HG03135 (cell line): Measurements from ENCODE around the gene PLD6.
"Not testable (repeated sequence)": the region's sequence is repeated elsewhere in the genome, so short reads cannot be mapped to it uniquely, and the experiment has no call there.

Source experiments
- ATAC-seq: cut with Tn5 transposase; IDR thresholded peaks from one replicate; pipeline ENCODE4 v1.9.1; 2021; ENCODE audit warnings: mild to moderate bottlenecking, moderate library complexity; ENCODE audit not compliant: unreplicated experiment

PLD6 gene

DNA sequence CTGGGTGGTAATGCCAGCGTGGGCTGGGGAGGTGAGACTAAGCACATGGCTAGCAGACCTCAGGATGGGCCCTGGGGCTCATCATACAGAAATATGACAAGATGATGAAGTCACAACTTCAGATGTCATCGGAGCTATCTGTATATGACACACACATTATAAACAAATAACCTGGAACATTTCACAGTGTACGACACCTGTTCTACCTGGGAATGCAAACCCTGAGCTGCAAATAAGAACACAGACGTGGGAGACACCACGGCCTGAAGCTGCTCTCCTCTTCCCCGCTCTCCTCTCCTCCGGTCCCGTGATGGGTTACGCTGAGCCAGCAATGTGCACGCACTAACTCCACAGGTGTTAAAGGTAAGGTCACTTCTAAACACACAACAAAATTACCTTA lies 4.9 kb downstream of the PLD6 start:
- ATAC-seq, result no peak

DNA sequence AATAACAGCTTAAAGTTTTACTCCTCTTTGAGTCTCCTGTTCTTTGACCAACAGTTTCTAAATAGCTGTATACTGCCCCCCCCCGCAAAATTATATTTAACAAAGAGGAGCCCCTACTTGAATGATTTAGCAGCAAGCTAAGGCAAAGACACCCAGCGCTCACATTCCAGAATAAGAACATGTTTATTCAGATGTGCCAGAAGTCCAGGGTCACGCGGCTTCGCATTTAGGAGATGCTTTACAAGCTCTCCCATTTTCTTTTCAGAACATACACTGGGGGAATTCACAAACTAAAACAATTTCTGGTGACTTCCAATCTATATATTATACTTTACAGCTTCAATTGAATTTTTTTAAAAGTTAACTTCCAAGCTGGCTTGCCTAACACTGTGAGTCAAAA lies 5.3 kb downstream of the PLD6 start:
- no peak for ATAC-seq

DNA sequence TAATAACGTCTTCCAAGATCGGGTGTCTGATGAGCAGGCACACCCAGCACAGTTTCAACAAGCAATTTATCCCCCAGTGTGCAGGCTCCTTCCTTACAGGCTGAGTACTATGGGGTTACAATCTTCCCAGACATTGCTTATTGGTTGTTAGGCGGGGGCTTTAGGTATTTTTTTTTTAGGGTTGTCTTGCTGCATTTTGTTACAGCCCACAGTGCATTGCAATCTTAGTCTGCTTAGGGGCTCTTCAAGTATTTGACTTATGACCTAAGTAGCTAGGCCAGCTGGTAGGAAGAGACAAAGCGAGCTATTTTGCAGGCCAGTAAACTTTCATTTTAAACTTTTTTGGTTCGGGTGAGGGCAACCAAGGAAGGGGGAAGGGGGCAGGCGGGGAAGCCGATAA lies 5.8 kb downstream of the PLD6 start:
- no peak for ATAC-seq

DNA sequence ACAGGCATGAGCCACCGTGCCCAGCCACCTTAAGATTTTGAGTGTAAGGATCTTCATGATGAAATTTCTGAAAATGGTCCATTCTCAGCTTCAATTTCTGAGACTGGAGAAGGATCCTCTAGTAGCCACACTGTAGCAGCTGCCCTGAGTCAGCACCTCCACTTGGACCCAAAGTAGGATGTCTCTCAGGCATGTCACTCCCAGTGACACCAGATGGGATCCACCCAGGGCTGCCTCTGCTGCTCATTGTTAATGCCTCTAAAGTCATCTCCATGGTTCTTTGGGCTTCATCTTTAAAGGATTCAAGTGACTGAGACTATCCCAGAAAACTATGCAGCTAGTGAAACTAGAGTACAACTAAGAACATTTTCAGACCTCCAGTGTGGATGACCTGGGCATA lies 7.9 kb downstream of the PLD6 start:
- ATAC-seq, result no peak

DNA sequence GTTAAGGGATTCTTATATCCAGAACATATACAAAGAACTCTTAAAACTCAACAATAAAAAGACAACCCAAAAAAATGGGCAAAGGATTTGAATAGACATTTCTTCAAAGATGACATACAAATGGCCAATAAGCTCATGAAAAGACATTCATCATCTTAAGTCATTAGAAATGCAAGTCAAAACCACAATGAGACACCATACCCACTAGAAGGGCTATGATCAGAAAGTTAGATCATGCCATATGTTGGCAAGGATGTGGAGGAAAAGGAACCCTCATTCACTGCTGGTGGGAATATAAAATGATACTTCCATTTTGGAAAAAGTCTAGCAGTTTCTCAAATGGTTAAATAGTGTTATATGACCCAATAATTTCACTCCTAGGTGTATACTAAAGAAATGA lies 9.4 kb downstream of the PLD6 start:
- ATAC-seq, result no peak

DNA sequence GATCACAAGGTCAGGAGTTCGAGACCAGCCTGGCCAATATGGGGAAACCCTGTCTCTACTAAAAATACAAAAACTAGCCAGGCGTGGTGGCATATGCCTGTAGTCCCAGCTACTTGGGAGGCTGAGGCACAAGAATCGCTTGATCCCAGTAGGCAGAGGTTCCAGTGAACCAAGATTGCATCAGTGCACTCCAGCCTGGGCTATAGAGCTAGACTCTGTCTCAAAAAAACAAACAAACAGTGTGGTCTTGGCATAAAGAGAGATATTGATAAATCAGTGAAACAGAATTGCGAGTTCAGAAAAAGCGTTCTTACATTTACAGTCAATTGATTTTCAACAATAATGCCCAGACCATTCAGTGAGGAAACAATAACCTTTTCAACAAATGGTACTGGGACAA lies 10.7 kb downstream of the PLD6 start:
- ATAC-seq, result not testable (repeated sequence)

DNA sequence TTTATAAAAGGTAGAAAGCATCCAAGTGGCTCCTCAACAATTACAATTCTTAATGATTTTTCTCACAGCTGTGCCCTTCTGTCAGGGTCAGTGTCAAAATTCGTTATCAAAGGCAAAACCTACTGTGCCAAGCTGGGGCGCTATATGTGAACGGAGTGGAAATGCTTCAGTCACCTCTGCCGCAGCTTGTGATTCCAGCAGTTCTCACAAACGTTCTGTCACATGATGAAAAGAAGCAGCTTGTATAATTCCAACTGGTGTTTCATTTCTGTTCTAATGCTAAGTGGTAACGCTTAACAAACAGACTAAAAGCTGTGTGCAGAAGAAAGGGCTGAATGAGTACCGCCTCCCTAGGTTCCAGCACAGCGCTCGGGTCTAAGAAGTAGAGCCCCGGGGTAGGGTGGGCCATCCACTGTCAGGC lies 14.2 kb downstream of the PLD6 start:
- no peak for ATAC-seq

DNA sequence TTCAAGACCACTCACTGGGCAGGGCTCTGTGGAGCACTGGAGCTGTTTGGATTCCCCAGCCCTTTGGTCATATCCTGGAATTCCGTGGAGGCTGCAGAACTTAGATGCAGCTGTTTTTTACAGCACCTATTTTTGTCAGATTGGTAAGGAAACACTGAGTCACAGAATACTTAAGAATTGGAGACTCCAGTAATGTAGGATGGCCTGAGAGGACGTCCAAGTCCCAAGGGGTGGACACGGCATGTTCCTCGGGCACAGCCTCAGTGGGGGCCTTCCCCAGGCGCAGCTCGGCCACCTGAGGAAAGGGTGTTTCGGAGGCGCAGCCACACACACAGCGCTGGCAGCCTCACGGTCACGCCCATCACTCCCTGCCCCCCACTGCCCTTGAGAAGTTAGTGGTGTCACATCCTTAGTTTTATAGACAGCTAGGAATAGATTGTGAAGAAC lies 14.8 kb downstream of the PLD6 start:
- ATAC-seq, result no peak

DNA sequence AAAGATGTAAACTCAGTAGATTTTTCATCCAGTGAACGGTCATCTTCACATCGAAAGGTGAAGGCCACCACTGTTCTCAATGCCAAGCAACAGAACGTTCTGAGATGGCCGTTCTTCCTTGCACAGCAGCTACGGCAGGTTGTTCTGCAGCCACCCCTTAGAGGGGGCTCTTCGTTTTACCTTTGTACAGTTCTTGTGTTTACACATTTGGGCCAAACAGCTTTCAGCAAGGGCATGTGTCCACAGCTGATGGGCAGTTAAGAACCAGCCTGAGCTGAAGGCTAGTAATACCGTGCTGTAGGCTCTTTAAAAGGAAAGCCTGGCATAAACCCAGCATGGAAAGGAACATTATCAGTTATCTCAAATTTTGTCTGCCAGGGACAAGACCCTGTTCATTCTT lies 15.9 kb downstream of the PLD6 start:
- ATAC-seq, result no peak

DNA sequence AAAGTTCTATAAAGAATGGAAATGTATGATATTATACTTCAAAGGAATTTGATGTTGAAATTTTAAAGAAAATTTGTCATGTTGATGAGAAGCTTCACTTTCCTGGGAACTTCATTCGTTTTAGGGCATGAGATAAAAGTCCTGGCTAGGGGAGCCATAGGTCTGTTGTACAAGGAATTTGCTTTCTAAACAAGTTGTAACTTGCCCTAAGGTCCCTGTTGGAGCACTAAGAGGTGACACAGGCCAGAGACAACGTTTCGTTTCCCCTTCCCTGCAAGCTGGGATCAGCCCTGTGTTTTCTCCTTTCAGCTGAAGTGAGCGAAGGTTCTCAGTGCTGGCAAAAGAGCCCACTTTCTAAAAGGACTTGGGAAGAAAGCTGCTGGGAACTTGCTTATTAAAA lies 16.6 kb downstream of the PLD6 start:
- no peak for ATAC-seq

DNA sequence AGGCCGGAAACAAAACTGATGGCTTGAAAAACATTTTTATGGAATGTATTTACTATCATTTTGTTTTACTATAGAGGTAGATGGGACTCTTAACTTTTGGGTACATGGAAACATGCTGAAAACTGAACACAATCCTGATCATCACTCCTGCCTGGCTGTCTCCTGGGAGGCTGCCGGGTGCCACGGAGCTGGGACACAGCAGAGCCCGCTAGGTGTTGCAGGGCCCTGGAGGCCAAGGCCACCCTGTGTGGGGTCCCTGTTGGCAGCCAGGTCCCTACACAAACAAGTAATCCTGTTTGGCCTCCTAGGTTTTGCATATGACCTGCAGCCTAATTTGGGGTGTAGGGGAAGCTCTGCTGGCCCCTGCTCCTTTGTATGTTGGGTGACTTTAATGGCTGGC lies 17.5 kb downstream of the PLD6 start:
- ATAC-seq, result no peak

DNA sequence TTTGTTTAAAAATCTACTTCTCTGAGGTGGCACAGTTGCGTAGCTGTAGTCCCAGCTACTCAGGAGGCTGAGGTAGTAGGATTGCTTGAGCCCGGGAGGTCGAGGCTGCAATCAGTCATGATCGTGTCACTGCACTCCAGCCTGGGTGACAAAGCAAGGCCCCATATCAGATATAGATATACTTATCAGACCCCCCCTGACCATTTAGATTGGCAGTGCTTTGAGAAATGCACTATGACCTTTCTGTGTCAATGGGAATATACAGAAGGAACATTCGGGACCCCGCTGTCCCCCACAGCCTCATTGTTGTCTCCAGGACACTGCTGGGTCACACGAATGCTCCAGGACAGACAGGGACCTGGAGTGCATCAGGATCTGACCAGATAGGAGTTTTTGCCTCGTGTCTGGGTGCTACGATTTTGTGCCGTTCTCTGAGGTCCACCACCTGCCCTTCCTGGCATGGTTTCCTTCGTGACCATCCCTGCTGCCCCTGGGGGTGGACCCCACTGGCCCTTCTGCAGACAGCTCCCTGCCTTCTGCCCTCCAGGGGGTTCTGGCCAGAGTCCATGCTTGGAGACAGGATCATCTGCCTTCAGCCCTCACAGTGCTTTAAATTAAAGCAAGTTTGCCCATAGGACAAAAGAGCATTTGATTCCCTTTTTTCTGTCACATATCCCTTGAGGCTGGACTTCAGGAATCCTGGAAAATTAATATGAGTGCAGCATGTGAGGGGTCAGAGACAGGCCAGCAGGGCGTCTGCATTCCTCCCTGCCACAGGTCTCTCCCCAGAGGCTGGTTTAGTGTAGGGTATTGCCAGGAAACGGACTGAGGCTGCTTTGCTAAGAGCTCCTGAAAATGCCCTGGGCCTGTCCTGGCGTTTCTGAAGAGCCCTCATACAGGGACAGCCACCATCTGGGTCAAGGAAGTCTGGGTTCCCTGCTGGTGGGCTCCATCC lies 19.3 kb downstream of the PLD6 start:
- no peak for ATAC-seq

DNA sequence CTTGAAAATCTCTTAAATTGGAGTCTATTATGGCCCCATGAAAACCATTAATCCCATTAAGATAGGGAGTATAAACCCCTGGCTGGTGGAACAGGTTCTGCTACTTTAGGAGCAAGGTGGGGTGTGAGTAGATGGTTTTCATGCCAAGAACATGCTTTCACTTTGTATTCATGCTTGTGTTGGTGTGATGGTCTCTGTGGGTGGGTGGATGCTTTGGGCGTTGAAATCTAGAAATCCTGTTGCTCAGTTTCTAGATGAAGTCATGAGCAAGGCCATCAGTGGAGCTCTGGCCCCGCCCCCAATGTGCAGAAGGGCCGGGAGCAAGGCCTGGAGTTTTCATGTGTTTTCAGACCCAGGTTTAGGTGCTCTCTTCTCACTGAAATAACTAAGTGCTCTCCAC lies 20.1 kb downstream of the PLD6 start:
- ATAC-seq, result no peak

DNA sequence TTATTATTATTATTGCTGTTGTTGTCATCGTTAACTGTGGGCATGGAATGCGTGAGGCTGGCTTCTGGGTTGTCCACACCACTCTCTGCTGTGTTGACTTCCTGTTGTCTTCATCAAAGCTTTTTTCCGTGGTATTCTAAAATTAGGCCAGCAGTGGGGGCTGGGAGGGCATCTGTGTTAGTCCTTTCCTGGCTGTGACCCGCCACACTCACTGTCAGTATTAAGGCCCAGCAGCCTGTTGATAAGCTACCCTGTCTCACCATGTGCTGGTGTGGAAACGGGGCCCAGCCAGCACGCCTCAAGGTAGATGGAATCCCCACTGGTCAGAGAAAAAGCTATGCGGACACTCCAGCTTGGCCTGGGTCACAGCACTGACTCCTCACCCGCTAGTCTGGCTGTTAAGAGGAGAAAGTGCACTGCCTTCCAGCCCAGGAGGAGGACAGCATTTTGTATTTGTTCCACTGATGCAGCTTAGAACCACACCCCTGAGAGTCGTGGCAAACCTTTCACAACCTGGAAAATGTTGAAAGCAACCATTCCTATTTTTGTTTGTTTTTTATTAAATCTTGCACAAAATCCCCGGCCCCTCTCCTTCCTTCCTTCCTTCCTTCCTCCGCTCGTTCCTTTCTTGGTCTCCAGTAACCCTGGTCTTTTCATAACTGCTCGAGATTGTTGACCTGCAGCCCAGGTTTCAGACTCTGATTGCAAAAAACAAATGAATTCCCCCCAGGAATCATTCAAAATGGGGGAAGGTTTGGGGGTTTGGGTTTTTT lies 21.0 kb downstream of the PLD6 start:
- not testable (repeated sequence) for ATAC-seq

DNA sequence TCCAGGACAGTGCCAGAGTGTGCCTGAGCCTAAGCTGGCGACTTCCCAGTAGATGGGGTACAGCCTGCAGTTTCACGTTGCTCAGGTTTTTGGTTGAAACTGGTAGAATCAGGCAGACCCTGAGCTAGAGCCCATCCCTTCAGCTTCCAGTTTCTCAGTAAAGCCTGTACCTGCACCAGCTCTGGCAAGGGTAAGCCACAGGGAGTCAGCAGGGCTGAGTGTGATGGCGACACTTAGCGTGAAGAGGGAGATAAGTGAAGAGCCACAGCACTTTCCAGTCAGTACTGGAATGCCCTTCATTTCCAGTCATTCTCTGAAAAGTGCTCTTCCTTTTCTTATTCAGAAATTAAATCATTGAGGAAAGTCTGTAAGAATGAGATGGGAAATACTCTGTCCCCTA lies 22.4 kb downstream of the PLD6 start:
- ATAC-seq, result no peak

DNA sequence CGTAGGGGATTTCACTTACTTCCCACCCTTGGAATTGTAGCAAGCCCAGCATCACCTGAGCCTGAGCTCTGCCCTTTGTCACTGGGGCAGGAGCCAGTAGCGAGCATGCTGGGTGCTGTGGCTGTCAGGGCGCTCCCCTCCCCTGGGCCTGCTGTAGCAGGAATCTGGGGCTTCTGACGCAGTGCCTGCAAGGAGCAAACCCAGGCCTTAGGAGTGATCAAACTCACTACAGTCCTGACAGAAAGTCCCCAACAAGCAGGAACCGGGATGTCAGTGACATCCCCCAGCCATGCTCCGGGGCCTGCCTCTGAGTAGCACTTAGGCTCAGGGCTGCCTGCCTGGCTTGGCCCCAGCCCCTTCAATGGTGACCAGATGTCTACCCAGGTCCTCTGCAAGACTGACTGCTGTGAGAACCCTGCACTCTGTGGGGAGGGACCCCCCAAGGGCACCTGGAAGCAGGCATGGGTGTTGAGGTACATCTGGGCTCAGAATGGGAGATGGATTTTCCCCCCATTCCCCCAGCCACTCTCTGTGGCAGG lies 23.5 kb downstream of the PLD6 start:
- ATAC-seq, result no peak

DNA sequence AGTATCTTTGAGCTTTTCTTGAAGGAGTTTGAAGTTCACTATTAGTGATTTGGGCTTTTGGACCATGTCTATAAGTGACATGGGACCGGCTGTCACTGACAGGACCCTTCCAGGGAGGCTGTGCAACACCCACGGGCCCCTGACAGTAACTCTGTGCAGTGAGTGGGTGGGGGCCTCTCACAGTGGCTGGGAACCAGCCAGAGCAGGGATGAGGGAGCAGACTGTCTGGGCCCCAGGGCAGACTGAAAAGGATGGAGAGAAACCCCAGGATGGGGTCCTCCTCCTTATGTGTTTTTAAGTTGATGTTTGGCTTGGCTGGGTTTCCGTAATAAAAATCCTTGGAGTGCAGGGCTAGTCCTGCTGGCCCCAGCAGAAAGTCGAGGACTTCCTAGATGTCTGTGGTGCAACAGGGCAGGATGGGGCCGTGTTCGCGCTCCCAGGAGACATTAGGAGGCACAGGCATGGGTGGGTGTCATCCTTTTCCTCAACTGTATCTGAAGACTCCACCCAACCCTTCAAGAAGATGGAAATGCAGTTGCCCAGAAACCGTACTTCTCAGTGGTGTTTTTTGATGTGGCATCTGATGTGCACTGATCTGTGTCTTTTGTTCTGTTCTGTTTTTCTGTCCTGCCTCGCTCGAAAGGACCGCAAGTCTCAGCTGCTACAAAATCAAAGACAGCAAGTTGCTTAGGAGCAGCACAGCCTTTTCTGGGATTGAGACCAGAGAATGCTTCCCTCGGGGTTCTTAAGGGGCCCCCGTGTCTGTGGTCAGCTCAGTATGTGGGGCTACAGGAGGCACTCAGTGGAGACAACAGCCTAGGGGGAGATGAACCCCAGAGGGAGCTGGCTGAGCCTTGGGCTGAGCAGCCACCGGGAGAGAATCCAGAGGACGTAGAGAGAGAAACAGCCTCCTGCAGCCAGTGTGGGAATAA lies 24.2 kb downstream of the PLD6 start:
- no peak for ATAC-seq

DNA sequence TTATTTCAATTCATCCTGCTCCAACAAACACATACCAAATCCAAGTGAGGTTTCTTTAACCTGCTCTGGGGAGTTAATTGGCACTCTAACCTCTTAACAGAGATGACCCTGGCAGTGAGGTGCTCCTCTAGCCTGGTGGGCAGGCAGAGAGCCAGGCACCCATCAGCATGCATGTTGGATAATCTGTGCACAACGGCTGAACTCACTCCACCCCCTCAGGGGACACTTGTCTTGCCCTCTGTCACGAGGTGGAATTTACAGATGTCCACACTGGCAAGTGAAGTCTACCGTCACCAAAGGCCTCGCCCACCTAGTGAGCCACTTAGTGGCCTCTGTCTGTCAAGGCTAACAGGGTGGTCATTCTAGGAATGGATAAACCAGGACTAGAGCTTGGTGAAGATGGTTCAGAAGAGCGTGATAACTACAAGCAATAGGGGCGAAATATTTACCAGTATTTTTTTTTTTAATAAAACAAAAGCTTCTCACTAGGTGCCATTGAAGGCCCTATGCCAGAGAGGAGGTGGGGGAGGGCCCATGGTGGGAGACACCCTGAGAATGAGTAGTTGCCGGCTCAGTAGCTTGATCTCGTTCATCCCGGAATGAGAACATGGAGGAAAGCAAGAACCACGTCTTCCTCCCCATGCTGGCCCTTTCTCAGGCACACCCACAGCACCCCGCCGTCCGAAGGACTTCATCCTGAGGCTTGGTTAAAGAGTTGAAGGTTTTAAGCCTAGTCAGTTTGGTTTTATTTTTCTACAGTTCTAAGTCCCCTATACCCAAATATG lies 25.2 kb downstream of the PLD6 start:
- ATAC-seq, result no peak

DNA sequence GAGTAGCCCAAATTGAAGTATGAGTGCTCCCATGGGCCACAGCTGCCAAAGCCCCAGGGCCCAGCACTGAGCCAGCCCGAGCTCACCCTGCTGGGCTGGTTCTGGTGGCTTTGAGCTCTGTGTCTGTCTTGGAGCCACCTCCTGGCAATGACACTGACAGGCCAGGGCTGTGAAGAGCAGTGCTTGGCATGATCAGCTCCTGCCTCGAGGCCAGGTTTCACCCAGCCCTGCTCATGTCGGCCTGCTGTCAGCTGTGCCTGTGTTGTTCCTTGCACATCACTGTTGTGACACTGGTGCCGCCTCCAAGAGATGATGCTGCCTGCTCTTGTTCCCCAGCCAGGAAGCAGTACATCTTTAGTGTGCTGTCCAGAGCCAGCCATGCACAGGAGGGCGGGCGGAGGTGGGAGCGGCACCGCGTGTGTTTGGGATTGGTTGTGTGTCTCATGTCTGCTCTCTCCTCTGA lies 26.0 kb downstream of the PLD6 start:
- ATAC-seq, result no peak

DNA sequence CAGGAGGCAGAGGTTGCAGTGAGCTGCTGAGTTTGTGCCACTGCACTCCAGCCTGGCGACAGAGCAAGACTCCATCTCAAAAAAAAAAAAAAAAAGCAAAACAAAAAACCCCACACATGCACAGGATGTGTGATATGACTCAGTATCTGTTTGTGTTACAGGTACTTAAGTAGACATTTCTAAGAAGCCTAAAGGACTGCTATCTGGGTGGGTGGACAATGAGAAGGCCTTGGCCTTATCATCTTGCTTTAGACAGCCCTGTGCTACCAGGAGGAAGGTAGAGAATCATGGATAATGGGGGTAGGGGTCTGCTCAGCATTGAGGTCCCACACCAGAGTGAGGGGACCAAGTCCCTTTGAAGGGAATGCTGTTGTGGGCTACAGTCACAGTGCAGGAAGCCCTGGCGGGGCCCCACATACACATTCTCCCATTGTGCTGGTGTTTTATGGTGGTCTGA lies 26.7 kb downstream of the PLD6 start:
- no peak for ATAC-seq
